Erythroblast (primary cell): ENCODE results near the gene ASB15.

Source experiments
- GATA1 ChIP-seq: IDR thresholded peaks from 2 replicates; pipeline ENCODE4 v1.6.1; 2011; ENCODE audit warnings: low read depth, mild to moderate bottlenecking, control low read depth, low read length, moderate library complexity
- POLR2A ChIP-seq: IDR thresholded peaks from 2 replicates; pipeline ENCODE4 v1.6.1; 2011; ENCODE audit warnings: mild to moderate bottlenecking, low read length

- no peak for TF ChIP-seq POLR2A
- TF ChIP-seq GATA1: no peak
Measured at GRCh38 chr7:123583821-123584220, 17.8 kb upstream of the ASB15 start.
